Heart left ventricle (tissue), 16 donors: ENCODE measurements around the gene WDR76. TPM values are rescaled to one million over a fixed set of nuclear protein-coding genes. Genes with fewer than 3 reads are reported as not detected.

ENCODE experiments used
- ATAC-seq, 4 donors: fragments of 200-7000 bp; cut with Tn5 transposase; one replicate each; pipeline ENCODE4 v1.9.1; 2020 to 2022; ENCODE audit warnings: moderate library complexity in 4 of 4, mild to moderate bottlenecking in 3 of 4, moderate number of reproducible peaks in 1 of 4
- DNase-seq, 5 donors: peaks; one replicate each; pipeline ENCODE4 v3.0.0-alpha.2; 2020
- H3K27ac ChIP-seq, 12 donors: fragments of 200-600 bp; sonication (generic) in 4 of 12; one replicate each; pipeline versions ENCODE4 v1.5.0 to v1.8.0; 2016 to 2022; ENCODE audit warnings: mild to moderate bottlenecking in 2 of 12
- H3K27me3 ChIP-seq, 9 donors: fragments of 200-600 bp; sonication (generic) in 2 of 9; one replicate each; pipeline versions ENCODE4 v1.5.1 to v1.8.0; 2016 to 2022; ENCODE audit warnings: mild to moderate bottlenecking in 3 of 9
- H3K36me3 ChIP-seq, 9 donors: fragments of 200-600 bp; sonication (generic) in 2 of 9; one replicate each; pipeline versions ENCODE4 v1.5.0 to v1.8.0; 2018 to 2022; ENCODE audit warnings: mild to moderate bottlenecking in 2 of 9
- H3K4me1 ChIP-seq, 12 donors: fragments of 200-600 bp; sonication (generic) in 4 of 12; one replicate each; pipeline versions ENCODE4 v1.5.0 to v1.8.0; 2016 to 2022; ENCODE audit warnings: mild to moderate bottlenecking in 3 of 12
- H3K4me3 ChIP-seq, 12 donors: fragments of 200-600 bp; sonication (generic) in 4 of 12; one replicate each; pipeline versions ENCODE4 v1.5.0 to v1.8.0; 2017 to 2022; ENCODE audit warnings: mild to moderate bottlenecking in 9 of 12, moderate library complexity in 4 of 12
- H3K9me3 ChIP-seq, 12 donors: fragments of 200-600 bp; sonication (generic) in 4 of 12; one replicate each; pipeline versions ENCODE4 v1.5.0 to v1.8.0; 2016 to 2022; ENCODE audit warnings: mild to moderate bottlenecking in 1 of 12
- CTCF ChIP-seq, 12 donors: fragments of 200-600 bp; sonication (generic) in 4 of 12; IDR thresholded peaks; one replicate each; pipeline versions ENCODE4 v1.5.0 to v1.8.0; 2018 to 2022; ENCODE audit warnings: antibody characterized with exemption in 12 of 12, mild to moderate bottlenecking in 5 of 12
- POLR2A ChIP-seq, 2 donors: fragments of 450-650 bp; IDR thresholded peaks; one replicate each; pipeline ENCODE4 v1.6.1; 2017; ENCODE audit warnings: antibody characterized with exemption in 2 of 2, mild to moderate bottlenecking in 2 of 2, moderate library complexity in 2 of 2
- WGBS, 4 donors: extraction: QIAGEN DNeasy Blood & Tissue Kit in 2 of 4; methylation state at CpG; one replicate each; pipeline versions ENCODE4 v1.1.5 to v1.1.7; 2013 to 2018; 5-methylcytosine and 5-hydroxymethylcytosine counted together
- intact Hi-C, 10 donors: fragments of 100-400 bp; cut with DNase I; formaldehyde crosslinking; loops; one replicate each; pipeline versions ENCODE4 v1.11.1 to v1.14.2; 2022
- microRNA counts, 2 donors: library from miRNA; unstranded; fragments of <30 nt; microRNA quantifications; one replicate each; lab custom pipeline; 2016
- microRNA-seq, 4 donors: library from miRNA; unstranded; fragments of <30 nt; microRNA quantifications; one replicate each; pipeline versions ENCODE4 to v1.2.0, GENCODE V29; 2017 to 2020
- polyA plus RNA-seq, 2 donors: library from polyadenylated mRNA; stranded (reverse); fragments of 200-250 nt; gene quantifications; one replicate each; pipeline ENCODE4 v1.2.3, GENCODE V29; 2013
- total RNA-seq, 9 donors: library from RNA; depleted of rRNA in 2 of 9; stranded (reverse); fragments of >200 nt in 2 of 9; fragmentation: NEBNext Ultra II Directional in 3 of 9; extraction: Animal tissue kit (Norgen Biotek cat#: 25700) in 3 of 9; gene quantifications; one replicate each; pipeline versions ENCODE4 v1.1.0 to v1.2.4, GENCODE V29; 2016 to 2023
- donor health status: ischemic (EF 13 %, LVEDD 7.1; RV severe dilation, severe dysfunction).
- donor health status: healthy with polysubstance abuse.
- donor health status: DM: no; HTN: yes; CAD: no.
- donor health status: DM: no; HTN: no; CAD: no.
- donor health status: ischemic (EF 25% LVEDD 6.9; RV normal size, moderate dysfunction).
- donor health status: ischemic (EF 25% LVEDD 5.7; RV mildly dilated, moderate dysfunction).
- donor health status: healthy.
- donor health status: DM: yes; HTN: yes; CAD: no.
- donor health status: ischemic (EF 35%, LVEDD 5.7; RV mildly dilated, moderate dysfunction).
- donor health status: nonischemic (EF 11% LVEDD 7.7; RV severe dilation, severe dysfunction).
- donor health status: DM: yes; HTN: yes; CAD: no.
- donor health status: PGD.
- donor health status: ischemic (EF 29% LVEDD 5.4; RV normal size, mild dysfunction).
- donor health status: nonischemic (EF 23%, LVEDD 6.1; RV moderate dilation, normal function).

WDR76 gene
- total and polyA plus RNA-seq, 11 donors, result 0.52 to 7.4 (median 1.3) TPM

- H3K9me3 ChIP-seq, result no peaks in the 10 kb centered on the region
- H3K4me1 ChIP-seq, result peaks cover 0 to 51% (median 15%) of the 10 kb centered on the region in 12 donors
- ATAC-seq (no peak), DNase-seq (no peak)
- WGBS, 4 donors, result 29 to 49% (median 41%) methylated on average over 1 of the region's 1 CpG
- TF ChIP-seq POLR2A (IDR thresholded peaks at IDR 0.05) (no peak), CTCF (IDR thresholded peaks at IDR 0.05) (no peak)
- no peaks in the 10 kb centered on the region for H3K36me3 ChIP-seq
- no peak overlapping the region for H3K4me3 ChIP-seq
- peak overlapping the region in 10 of 12 donors; percentile 32 to 91 (median 60) for H3K27ac ChIP-seq
- intact Hi-C loops, result loop anchor here in 3 of 10 donors (5.0 to 10.0 kb wide), 3 partner anchors 111 to 298 kb away; no protein-coding TSS in a partner anchor
- H3K27me3 ChIP-seq, result no peaks in the 10 kb centered on the region
These were observed 87.1 kb downstream of the WDR76 start for GRCh38 chr15:43913941-43914340.

DNA sequence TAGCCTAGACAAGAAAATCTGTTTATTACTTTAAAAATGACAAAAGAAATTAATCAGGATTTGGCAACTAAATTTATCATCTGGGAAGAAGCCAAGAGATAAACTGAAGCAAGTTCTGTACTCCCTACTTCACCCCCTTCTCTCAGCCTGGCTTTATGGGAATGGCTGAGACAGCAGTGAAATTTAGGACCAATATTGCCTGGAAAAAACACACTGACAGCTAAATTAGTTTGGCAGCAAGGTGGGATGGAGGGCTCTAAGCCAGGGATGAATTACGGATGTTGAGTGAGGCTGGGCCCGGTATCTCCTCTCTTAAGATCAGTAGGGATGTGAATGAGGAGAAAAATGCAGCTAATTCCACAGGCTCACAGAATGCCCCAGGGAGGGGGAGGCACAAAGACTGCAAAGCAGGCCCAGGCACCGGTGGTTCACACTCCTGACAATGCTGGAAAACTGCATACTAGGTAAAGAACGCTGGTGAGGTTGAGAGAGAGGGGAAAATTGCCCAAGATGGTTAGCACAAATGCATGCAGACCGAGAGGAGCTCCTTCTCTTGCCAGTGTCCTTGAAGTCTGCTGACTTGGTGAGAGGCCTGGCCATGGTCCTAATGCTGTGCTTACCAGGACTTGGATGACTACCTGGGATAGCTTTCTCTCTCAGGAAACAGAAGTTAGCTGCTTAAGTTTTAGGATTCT is 89.0 kb downstream of the WDR76 start:
- DNase-seq, result no peak
- 37 to 50% (median 44%) methylated on average over 5 of the region's 5 CpGs for WGBS, 4 donors
- Histone ChIP-seq H3K4me3 (no peak overlapping the region), H3K4me1 (peaks cover 0 to 65% (median 15%) of the 10 kb centered on the region in 12 donors), H3K27me3 (no peaks in the 10 kb centered on the region), H3K27ac (peak overlapping the region in 4 of 12 donors; percentile 23 to 47 (median 32)), H3K9me3 (no peaks in the 10 kb centered on the region), H3K36me3 (no peaks in the 10 kb centered on the region)
- no peak for TF ChIP-seq POLR2A (IDR thresholded peaks at IDR 0.05)
- no peak for TF ChIP-seq CTCF (IDR thresholded peaks at IDR 0.05)
- no peak for ATAC-seq
- intact Hi-C loops, result loop anchor here in 2 of 10 donors (10.0 kb wide), 2 partner anchors 109 to 119 kb away; no protein-coding TSS in a partner anchor

- DNase-seq (no peak), ATAC-seq (no peak)
- intact Hi-C loops, result loop anchor here in 2 of 10 donors (10.0 kb wide), 2 partner anchors 109 to 119 kb away; no protein-coding TSS in a partner anchor
- Histone ChIP-seq H3K4me3 (no peak overlapping the region), H3K36me3 (no peaks in the 10 kb centered on the region), H3K27ac (peak overlapping the region in 4 of 12 donors; percentile 23 to 47 (median 32)), H3K27me3 (no peaks in the 10 kb centered on the region), H3K9me3 (no peaks in the 10 kb centered on the region), H3K4me1 (peaks cover 0 to 61% (median 15%) of the 10 kb centered on the region in 12 donors)
- TF ChIP-seq POLR2A (IDR thresholded peaks at IDR 0.05) (no peak), CTCF (IDR thresholded peaks at IDR 0.05) (no peak)
- WGBS, 4 donors, result 78 to 82% (median 79%) methylated on average over 4 of the region's 4 CpGs
These were observed 89.5 kb downstream of the WDR76 start for GRCh38 chr15:43916326-43916660.

MicroRNAs within 50 kb of the gene (microRNA counts, 767-probe panel; counts per million panel counts)
- microRNA hsa-miR-1282 (lab: Ali Mortazavi, UCI), result 0 to 71.6 counts per million in 2 donors

Small RNAs within 50 kb of the gene (microRNA-seq; reads per million reads assigned to microRNA genes)
- 0 to 0.21 (median 0) reads per million in 4 donors for gene MIR1282

Other genes with a start within 250 kb of the WDR76 start
- gene PPIP5K1, start 236.8 kb upstream of the WDR76 start, total RNA-seq, result 10 to 100 TPM; 10.5 to 23.0 (median 16.7) TPM
- gene PPIP5K1, start 236.8 kb upstream of the WDR76 start, polyA plus RNA-seq, result 1 to 10 TPM; 7.2 to 7.3 TPM
- 1 to 10 TPM in 1 of 9 donors, under 1 TPM in 3, not detected in 5; 0.21 to 3.7 (median 0.45) TPM for gene CKMT1B, start 233.0 kb upstream of the WDR76 start, total RNA-seq
- under 1 TPM; 0.19 to 0.47 TPM for gene CKMT1B, start 233.0 kb upstream of the WDR76 start, polyA plus RNA-seq
- gene STRC, start 208.2 kb upstream of the WDR76 start, total RNA-seq, result under 1 TPM in 3 of 9 donors, not detected in 6; 0.07 to 0.22 (median 0.16) TPM
- under 1 TPM; 0.04 to 0.08 TPM for gene STRC, start 208.2 kb upstream of the WDR76 start, polyA plus RNA-seq
- gene CATSPER2, start 178.2 kb upstream of the WDR76 start, total RNA-seq, result 1 to 10 TPM in 4 of 9 donors, under 1 TPM in 5; 0.16 to 3.9 (median 0.98) TPM
- gene CATSPER2, start 178.2 kb upstream of the WDR76 start, polyA plus RNA-seq, result 1 to 10 TPM in 1 of 2 donors, under 1 TPM in 1; 0.53 to 2.9 TPM
- gene CKMT1A, start 133.1 kb upstream of the WDR76 start, total RNA-seq, result 1 to 10 TPM in 1 of 9 donors, under 1 TPM in 3, not detected in 5; 0.23 to 8.0 (median 0.65) TPM
- under 1 TPM in 1 of 2 donors, not detected in 1; 0.29 TPM for gene CKMT1A, start 133.1 kb upstream of the WDR76 start, polyA plus RNA-seq
- gene PDIA3, start 80.6 kb upstream of the WDR76 start, total RNA-seq, result 100 to 1,000 TPM in 7 of 9 donors, 10 to 100 TPM in 2; 57.2 to 278 (median 172) TPM
- gene PDIA3, start 80.6 kb upstream of the WDR76 start, polyA plus RNA-seq, result 100 to 1,000 TPM in 1 of 2 donors, 10 to 100 TPM in 1; 95.5 to 242 TPM
- gene ELL3, start 50.0 kb upstream of the WDR76 start, total RNA-seq, result 1 to 10 TPM in 5 of 9 donors, under 1 TPM in 4; 0.35 to 6.3 (median 1.0) TPM
- 1 to 10 TPM in 1 of 2 donors, under 1 TPM in 1; 0.86 to 1.1 TPM for gene ELL3, start 50.0 kb upstream of the WDR76 start, polyA plus RNA-seq
- 1,000 to 10,000 TPM in 3 of 9 donors, 100 to 1,000 TPM in 6; 705 to 1,199 (median 843) TPM for gene SERF2, start 34.7 kb upstream of the WDR76 start, total RNA-seq
- gene SERF2, start 34.7 kb upstream of the WDR76 start, polyA plus RNA-seq, result 1,000 to 10,000 TPM; 1,530 to 4,156 TPM
- under 1 TPM in 8 of 9 donors, not detected in 1; 0.14 to 0.37 (median 0.31) TPM for gene SERINC4, start 26.8 kb upstream of the WDR76 start, total RNA-seq
- under 1 TPM; 0.25 to 0.42 TPM for gene SERINC4, start 26.8 kb upstream of the WDR76 start, polyA plus RNA-seq
- gene HYPK, start 26.4 kb upstream of the WDR76 start, total RNA-seq, result 10 to 100 TPM; 10.3 to 16.5 (median 13.6) TPM
- gene HYPK, start 26.4 kb upstream of the WDR76 start, polyA plus RNA-seq, result 10 to 100 TPM; 42.9 to 56.5 TPM
- 10 to 100 TPM; 13.2 to 22.3 (median 20.2) TPM for gene MFAP1, start 2.3 kb upstream of the WDR76 start, total RNA-seq
- gene MFAP1, start 2.3 kb upstream of the WDR76 start, polyA plus RNA-seq, result 10 to 100 TPM; 13.7 to 35.5 TPM